ENCODE data around the gene NDFIP2. TPM values are rescaled to one million over a fixed set of nuclear protein-coding genes. Genes with fewer than 3 reads are reported as not detected.

The NDFIP2 gene
- total and polyA plus RNA-seq, 3 donors from 2014 or later = 25.3 to 56.1 (median 33.8) TPM

DNA sequence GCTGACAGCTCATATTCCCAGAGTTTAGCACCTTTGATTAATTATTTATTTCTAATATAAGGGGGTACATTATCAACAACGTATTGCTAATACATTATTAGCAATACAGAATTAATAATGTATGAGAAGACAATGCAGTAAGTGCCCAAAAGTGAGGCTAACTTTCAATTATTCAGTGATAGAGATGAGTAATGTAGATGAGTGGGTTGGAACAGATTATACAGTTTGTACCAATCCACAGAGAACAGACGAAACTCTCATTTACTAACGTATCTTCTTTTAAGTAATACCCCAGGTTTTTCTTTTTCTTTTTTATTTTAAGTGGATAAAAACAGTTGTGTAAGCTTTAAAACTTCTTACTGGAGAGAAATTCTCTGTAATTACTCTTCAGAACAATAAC, 38.2 kb upstream of the NDFIP2 start:
- no peak overlapping the region for H3K27ac ChIP-seq
- H3K4me3 ChIP-seq = no peak overlapping the region
- no peaks in the 10 kb centered on the region for H3K4me1 ChIP-seq
- DNase-seq = no peak
- no peaks in the 10 kb centered on the region for H3K9me3 ChIP-seq
- TF ChIP-seq, protein P1, sequence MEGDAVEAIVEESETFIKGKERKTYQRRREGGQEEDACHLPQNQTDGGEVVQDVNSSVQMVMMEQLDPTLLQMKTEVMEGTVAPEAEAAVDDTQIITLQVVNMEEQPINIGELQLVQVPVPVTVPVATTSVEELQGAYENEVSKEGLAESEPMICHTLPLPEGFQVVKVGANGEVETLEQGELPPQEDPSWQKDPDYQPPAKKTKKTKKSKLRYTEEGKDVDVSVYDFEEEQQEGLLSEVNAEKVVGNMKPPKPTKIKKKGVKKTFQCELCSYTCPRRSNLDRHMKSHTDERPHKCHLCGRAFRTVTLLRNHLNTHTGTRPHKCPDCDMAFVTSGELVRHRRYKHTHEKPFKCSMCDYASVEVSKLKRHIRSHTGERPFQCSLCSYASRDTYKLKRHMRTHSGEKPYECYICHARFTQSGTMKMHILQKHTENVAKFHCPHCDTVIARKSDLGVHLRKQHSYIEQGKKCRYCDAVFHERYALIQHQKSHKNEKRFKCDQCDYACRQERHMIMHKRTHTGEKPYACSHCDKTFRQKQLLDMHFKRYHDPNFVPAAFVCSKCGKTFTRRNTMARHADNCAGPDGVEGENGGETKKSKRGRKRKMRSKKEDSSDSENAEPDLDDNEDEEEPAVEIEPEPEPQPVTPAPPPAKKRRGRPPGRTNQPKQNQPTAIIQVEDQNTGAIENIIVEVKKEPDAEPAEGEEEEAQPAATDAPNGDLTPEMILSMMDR (IDR thresholded peaks at IDR 0.05) = no peak
- no peak for TF ChIP-seq POLR2A (IDR thresholded peaks at IDR 0.05)
- intact Hi-C loops (cut with DNase I; ENCODE audit: low total_unique reads) = no loop called here
- 78 to 81% methylated on average over 3 of the region's 3 CpGs for WGBS, 2 donors
- H3K27me3 ChIP-seq = no peaks in the 10 kb centered on the region
- H3K36me3 ChIP-seq (ENCODE audit: low read depth, missing control alignments) = no peaks in the 10 kb centered on the region

DNA sequence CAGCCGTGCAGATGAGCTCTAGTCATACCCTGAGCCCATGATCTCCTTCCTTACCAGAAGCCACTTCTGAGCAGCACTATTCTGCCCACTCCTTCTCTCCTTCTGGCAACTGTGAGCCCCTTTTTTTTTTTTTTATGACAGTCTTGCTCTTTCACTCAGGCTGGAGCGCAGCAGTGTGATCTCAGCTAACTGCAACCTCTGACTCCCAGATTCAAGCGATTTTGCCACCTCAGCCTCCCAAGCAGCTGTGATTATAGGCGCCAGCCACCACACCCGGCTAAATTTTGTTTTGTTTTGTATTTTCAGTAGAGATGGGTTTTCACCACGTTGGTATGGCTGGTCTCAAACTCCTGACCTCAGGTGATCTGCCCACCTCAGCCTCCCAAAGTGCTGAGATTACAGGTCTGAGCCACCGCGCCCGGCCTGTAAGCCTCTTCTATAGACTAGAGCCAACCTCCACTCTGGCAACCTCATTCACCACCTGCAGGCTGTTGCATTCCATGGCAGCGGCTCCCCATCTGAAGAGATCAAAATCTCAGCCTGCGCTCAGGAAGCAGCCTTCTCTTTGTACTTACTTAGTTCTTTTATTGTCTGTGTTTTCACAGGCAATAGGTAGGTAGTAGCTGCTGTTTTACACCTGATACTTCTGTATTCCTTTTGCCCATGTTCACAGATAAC, 34.8 kb upstream of the NDFIP2 start:
- Histone ChIP-seq H3K9me3 (no peaks in the 10 kb centered on the region), H3K4me1 (no peaks in the 10 kb centered on the region), H3K4me3 (no peak overlapping the region), H3K27me3 (no peaks in the 10 kb centered on the region), H3K36me3 (ENCODE audit: low read depth, missing control alignments) (no peaks in the 10 kb centered on the region), H3K27ac (no peak overlapping the region)
- intact Hi-C loops (cut with DNase I; ENCODE audit: low total_unique reads) = no loop called here
- TF ChIP-seq, protein P1 (IDR thresholded peaks at IDR 0.05) = no peak
- no peak for TF ChIP-seq POLR2A (IDR thresholded peaks at IDR 0.05)
- WGBS, 2 donors = 90 to 91% methylated on average over 11 of the region's 11 CpGs
- no peak for DNase-seq

GRCh38 chr13:79447141-79447540, 33.8 kb upstream of the NDFIP2 start:
- no peaks in the 10 kb centered on the region for H3K4me1 ChIP-seq
- no peaks in the 10 kb centered on the region for H3K9me3 ChIP-seq
- no peaks in the 10 kb centered on the region for H3K27me3 ChIP-seq
- no peak for DNase-seq
- WGBS, 2 donors = 78 to 79% methylated on average over 4 of the region's 4 CpGs
- H3K27ac ChIP-seq = no peak overlapping the region
- no peaks in the 10 kb centered on the region for H3K36me3 ChIP-seq (ENCODE audit: low read depth, missing control alignments)
- no peak overlapping the region for H3K4me3 ChIP-seq
- intact Hi-C loops (cut with DNase I; ENCODE audit: low total_unique reads) = no loop called here
- TF ChIP-seq, protein P1 (IDR thresholded peaks at IDR 0.05) = no peak
- no peak for TF ChIP-seq POLR2A (IDR thresholded peaks at IDR 0.05)

GRCh38 chr13:79447741-79448140, 33.2 kb upstream of the NDFIP2 start:
- intact Hi-C loops (cut with DNase I; ENCODE audit: low total_unique reads) = no loop called here
- DNase-seq = no peak
- TF ChIP-seq, protein P1 (IDR thresholded peaks at IDR 0.05) = no peak
- no peak for TF ChIP-seq POLR2A (IDR thresholded peaks at IDR 0.05)
- Histone ChIP-seq H3K27me3 (no peaks in the 10 kb centered on the region), H3K4me3 (no peak overlapping the region), H3K27ac (no peak overlapping the region), H3K9me3 (no peaks in the 10 kb centered on the region), H3K36me3 (ENCODE audit: low read depth, missing control alignments) (no peaks in the 10 kb centered on the region), H3K4me1 (no peaks in the 10 kb centered on the region)
- 75 to 81% methylated on average over 2 of the region's 2 CpGs for WGBS, 2 donors

DNA sequence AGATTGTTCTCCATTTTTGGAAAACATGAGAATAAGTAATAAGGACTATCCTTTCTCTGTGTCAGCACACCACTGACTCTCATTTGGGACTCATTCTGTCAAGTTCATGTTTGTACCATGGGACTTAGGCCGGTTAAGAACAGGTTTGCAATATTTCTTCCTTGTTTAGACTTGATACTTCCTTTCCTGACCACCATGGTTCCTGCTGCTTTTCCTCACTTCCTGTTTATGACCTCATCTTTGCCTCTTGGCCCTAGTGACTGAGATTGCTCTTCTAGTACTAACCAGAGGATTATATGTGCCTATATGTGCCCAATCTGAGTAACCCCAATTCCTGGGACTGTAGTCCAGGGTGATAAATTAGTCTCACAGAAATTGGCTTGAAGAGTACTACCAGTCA, 32.5 kb upstream of the NDFIP2 start:
- Histone ChIP-seq H3K27me3 (no peaks in the 10 kb centered on the region), H3K36me3 (ENCODE audit: low read depth, missing control alignments) (no peaks in the 10 kb centered on the region), H3K4me1 (no peaks in the 10 kb centered on the region), H3K4me3 (no peak overlapping the region), H3K27ac (no peak overlapping the region), H3K9me3 (no peaks in the 10 kb centered on the region)
- WGBS, 2 donors = 91% methylated on average over 1 of the region's 1 CpG
- intact Hi-C loops (cut with DNase I; ENCODE audit: low total_unique reads) = no loop called here
- TF ChIP-seq, protein P1 (IDR thresholded peaks at IDR 0.05) = no peak
- TF ChIP-seq POLR2A (IDR thresholded peaks at IDR 0.05) = no peak
- no peak for DNase-seq
